Astrocyte (in vitro differentiated cells and primary cell): ENCODE data around the gene INSRR.

Experiments
- CTCF ChIP-seq: IDR thresholded peaks from 2 replicates; pipeline ENCODE4 v1.5.1; 2011; ENCODE audit warnings: low read depth, mild to moderate bottlenecking, inconsistent platforms, low read length, moderate library complexity; ENCODE audit not compliant: insufficient read depth
- EZH2 ChIP-seq: IDR thresholded peaks from 2 replicates; pipeline ENCODE4 v1.6.1; 2012; ENCODE audit warnings: mild to moderate bottlenecking, low read length, inconsistent platforms; ENCODE audit not compliant: insufficient read depth

- TF ChIP-seq CTCF (no peak), EZH2 (no peak)
Observed at GRCh38 chr1:156794506-156795373, 64.2 kb downstream of the INSRR start.
